HG02571 (cell line): ENCODE measurements around the gene SDR39U1.

Source experiments
- ATAC-seq: cut with Tn5 transposase; IDR thresholded peaks from one replicate; pipeline ENCODE4 v1.9.1; 2021; ENCODE audit warnings: mild to moderate bottlenecking, moderate library complexity; ENCODE audit not compliant: unreplicated experiment

SDR39U1 gene

GRCh38 chr14:24443053-24443665 lies 583 bp upstream of the SDR39U1 start:
- no peak for ATAC-seq

DNA sequence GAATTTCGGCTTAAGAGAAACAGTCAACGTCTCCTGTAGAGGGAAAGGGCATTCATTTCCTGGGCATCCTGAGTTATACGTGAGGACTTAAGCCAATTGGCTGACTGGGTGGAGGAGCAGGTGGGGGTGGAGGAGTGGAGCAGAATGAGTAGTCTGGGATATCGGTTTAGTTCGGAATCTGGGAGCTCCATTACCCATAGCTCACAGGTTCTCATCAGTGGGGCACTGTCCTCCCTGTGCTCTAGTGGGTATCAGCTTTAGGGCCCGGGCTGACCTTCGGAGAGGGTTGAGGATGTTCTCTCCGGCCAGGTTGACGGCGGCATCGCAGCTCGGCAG lies 704 bp downstream of the SDR39U1 start:
- no peak for ATAC-seq

DNA sequence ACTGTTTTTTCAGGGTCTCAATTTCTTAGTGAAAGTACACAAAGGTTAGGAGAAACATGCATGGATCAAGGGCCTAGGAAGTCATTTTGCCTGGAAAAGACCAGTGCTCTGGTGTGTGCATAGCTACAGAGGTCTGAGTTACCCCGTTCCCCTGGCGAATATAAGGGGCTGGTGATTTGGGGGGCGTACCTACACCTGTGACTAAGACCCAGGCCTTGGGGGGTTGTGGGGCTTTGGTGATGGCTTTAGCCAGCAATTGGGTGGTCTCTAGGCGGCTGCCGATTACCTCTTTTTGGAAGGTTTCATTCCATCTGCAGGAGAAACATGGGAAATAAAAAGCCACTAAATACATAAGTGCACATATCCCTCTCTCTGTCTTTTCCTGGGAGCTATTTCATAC lies 1.1 kb downstream of the SDR39U1 start:
- ATAC-seq: no peak

DNA sequence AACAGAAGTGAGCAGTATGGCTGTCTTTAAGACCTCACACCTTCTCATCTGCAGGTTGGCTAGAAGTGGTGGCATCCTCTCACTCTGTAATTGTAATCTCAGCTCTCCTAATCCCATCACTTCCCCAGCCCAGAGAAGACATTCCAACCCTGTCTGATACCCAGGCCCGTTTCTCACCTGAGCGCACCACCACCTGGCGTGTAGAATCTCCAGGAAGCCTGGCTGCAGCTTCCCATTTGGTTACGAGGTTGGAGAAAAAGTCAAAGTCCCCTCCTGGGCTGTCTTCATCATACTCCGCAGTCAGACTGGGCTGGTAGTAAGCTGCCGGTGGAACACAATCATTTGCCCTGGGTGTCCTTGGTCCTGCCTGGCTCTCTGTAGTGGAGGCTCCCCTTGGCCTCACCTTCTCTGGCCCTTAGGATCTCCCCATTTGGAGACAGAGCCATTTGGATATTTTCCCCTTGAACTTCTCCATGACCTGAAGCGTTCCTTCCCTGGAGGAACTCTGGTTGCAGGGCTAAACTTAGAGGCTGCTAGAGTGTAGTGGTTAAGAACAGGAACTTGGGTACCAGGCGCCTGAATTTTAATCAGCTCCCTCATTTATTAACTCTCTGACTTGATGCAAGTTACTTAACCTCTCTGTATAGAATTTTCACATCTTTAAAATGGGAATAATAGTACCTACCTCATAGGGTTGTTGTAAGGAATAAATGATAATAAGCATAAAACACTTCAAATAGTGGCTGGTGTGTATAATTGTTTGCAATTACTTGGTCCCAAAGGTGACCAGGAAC lies 1.8 kb downstream of the SDR39U1 start:
- no peak for ATAC-seq

DNA sequence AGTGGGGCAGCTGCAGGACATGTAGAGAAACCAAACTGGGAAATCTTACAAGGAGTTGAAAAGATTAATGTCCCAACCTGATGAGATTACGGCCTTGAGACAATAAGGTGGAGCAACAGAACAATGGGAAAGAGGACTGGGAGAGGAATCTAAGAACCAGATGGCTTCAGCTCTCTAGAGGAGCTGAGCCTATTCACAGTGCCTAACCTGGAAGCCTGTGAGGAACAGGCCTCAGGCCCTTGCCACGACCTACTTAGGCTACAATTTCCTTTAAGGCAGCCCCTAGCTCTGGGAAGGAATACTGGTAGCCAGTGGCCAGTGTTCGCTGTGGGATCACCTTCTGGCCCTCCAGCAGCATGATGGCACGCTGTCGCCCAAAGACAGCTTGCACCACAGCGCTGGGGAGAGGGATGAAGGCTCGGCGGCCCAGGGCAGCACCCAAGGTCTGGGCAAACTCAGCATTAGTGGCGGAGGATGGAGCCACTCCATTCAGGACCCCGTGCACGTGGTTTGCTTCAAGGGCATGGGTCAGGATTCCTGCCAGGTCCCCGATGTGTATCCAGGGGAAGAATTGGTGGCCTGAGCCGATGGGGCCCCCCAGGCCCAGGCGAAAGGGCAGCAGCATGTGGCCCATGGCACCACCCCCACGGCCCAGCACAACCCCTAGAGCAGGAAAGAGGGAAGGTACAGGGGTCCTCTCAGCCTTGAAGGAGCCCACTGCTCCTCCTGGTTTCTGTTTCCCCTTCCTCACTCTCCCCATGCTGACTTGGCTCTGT lies 2.6 kb downstream of the SDR39U1 start:
- ATAC-seq: no peak

- ATAC-seq: no peak
Measured at GRCh38 chr14:24439257-24439656, 3.3 kb downstream of the SDR39U1 start.

DNA sequence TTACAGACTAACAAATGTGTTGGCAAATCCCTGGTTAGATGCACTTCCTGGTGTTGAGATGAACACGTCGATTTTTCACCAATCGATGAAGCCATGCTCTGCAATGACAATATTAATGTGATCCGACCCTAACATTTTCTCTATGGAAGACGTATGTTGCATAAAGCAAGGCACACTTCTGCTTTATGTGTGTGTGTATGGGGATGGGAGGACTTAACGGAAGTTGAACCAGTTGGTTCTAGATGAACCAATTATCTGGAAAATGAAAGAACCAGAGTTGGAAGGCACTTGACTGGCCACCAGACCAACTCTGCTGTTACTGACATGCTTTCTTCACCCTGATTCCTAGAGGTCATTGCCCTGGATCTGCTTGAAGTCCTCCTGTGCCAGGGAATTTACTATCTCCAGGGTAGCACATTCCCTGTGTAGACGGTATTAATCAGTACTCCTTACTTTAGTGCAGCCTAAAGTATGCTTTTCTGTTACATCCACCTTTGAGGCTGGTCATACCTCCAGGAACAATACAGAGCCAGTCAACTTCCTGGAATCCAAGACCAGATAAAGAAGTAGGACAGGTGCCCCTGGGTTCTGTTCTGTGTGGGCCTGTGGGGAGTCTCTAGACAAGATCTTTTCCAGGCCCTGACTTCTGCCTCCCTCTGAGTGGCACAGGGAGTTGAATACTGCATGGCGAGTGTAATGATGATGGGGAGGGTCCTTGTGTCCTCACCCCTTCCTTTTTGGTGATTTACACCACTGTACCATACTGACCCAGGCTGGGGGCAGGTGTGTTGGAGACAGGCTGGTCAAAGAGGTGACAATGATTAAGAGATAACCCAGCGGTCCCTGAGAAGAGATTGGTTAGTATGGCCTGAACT lies 4.1 kb downstream of the SDR39U1 start:
- ATAC-seq: no peak

GRCh38 chr14:24437736-24438067 lies 4.9 kb downstream of the SDR39U1 start:
- ATAC-seq: no peak

DNA sequence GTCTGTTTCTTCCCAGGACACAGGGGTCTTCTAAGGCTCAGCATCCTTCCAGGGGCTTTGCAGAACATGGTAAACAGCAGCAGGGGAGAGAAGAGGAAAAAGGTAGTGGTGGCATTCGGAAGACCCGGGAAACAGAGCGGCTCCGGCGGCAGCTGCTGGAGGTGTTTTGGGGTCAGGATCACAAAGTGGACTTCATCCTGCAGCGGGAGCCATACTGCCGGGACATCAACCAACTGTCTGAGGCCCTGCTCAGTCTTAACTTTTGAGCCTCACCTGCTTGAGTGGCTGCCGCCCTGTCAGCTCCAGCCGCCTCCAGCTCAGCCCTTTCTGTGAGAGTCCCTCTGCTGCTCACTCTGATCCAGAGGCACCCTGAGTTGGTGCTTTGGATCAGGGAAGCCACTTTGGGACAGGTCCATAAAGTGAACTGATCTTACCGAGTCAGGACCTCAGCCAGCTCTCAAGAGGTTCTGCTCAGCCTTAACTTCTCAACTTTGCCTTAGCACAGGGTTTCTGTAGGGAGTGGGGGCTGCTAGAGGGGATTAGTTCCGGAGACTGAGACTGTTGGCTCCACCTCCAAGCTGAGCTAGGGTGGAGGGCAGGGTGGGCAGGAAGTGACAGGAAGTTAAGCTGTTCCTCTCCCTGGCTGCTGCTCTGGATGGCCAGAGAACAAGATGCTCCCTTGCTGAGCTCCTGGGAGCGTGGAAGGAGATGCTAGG lies 5.4 kb downstream of the SDR39U1 start:
- ATAC-seq: no peak

- no peak for ATAC-seq
Measured at GRCh38 chr14:24436355-24437019, 6.1 kb downstream of the SDR39U1 start.

DNA sequence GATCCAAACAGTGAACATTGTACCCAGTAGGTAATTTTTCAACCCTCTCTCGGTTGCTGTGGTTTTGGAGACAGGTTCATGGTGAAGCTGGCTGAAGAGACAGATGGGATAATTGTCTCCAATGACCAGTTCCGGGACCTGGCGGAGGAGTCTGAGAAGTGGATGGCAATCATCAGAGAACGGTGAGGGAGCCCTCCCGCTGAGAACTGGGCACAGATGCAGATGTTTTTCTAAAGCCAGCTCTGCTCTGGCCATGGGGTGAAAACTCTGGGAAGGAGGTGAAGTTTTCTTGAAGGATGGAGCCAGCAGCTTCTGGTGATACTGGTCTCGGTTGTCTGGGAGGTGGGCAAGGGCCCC lies 6.6 kb downstream of the SDR39U1 start:
- ATAC-seq: no peak

- no peak for ATAC-seq
Measured at GRCh38 chr14:24435192-24435810, 7.3 kb downstream of the SDR39U1 start.

- no peak for ATAC-seq
Measured at GRCh38 chr14:24434676-24435075, 7.9 kb downstream of the SDR39U1 start.

DNA sequence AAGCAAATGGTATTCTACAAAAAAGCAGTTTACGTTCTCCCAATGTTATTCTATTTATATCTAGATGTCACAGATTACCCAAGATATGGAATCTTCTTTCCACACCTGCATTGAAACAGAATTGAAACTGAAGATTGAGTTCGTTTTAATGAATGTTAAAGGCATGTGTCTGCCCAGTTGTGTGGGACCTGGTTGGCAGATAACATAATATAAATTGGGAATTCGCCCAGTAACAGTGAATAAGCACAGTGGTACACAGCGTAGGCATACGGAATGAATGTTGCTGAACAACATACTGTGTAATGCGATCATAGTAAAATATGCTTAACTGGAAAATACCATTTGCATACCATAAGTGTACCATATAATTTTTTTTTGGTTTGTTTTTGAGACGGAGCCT lies 8.5 kb downstream of the SDR39U1 start:
- no peak for ATAC-seq

DNA sequence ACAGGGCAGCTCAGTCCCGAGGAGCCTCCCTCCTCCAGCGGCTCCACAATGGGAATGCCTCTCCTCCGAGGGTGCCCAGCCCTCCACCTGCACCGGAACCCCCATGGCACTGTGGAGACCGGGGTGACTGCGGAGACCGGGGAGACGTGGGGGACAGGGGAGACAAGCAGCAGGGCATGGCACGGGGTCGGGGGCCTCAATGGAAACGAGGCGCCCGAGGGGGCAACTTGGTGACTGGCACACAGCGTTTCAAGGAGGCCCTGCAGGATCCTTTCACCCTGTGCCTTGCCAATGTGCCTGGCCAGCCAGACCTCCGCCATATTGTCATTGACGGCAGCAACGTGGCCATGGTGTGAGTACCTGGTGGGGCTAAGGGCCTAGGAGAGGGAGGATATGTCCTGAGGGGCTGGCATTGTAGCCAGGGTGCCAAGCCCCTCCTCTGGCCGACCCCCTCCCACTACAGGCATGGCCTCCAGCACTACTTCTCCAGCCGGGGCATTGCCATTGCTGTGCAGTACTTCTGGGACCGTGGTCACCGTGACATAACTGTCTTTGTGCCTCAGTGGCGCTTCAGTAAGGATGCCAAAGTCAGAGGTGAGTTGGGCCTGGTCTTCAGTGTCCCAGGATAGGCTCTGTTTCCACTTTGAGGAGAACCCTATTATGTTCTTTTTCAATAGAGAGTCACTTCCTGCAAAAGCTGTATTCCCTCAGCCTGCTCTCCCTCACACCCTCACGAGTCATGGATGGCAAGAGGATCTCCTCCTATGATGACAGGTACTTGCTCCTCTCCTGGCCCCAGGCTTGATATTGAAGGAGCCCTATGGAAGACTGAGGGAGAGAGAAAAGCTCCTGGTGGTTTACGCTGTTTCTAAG lies 10.1 kb downstream of the SDR39U1 start:
- no peak for ATAC-seq

DNA sequence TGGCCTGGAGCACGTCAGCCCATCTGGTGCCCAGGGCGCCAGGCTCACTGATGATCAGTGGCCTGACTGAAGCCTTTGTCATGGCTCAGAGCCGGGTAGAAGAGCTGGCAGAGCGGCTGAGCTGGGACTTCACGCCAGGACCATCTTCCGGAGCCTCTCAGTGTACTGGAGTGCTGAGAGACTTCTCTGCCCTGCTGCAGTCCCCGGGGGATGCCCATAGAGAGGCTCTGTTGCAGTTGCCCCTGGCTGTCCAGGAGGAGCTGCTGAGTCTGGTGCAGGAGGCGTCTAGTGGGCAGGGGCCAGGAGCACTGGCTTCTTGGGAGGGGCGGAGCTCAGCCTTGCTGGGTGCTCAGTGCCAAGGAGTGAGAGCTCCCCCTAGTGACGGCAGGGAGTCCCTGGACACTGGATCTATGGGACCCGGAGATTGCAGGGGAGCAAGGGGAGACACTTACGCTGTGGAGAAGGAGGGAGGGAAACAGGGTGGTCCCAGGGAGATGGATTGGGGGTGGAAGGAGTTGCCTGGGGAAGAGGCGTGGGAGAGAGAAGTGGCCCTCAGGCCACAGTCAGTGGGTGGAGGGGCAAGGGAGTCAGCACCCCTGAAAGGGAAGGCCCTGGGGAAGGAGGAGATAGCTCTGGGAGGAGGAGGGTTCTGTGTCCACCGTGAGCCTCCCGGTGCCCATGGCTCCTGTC lies 10.9 kb downstream of the SDR39U1 start:
- peak; percentile 40 for ATAC-seq

DNA sequence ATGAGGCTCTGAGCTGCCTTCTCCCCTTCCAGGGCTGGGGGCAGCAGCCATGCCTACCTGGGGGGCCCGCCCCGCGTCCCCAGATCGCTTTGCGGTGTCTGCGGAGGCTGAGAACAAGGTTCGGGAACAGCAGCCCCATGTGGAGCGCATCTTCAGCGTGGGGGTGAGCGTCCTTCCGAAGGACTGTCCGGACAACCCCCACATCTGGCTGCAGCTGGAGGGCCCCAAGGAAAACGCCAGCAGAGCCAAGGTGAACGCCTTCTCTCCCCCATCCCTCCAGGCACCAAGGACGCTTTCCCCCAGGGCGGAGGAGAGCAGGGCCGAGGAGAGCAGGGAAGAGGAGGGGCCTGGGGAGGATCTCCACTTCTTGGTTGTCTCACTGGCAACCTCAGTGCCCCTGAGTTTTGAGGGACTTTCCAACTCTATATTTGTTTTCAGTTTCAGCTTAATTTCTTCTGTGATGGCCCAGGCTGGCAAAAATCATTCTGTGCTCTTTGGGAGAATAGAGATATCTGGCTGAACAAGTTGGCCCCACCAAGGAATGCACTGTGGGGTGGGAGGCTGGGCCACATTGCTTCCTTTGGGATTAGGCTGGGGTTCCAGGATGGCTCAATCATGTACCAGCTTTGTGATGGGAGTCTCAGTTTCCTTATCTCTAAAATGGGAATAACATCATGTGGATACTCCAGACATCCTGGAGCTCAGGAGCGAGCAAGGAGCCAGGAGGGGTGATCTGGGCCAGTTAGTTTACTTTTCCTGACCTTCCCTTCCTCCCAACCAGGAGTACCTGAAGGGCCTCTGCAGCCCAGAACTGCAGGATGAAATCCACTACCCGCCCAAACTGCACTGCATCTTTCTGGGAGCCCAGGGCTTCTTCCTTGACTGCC lies 11.7 kb downstream of the SDR39U1 start:
- ATAC-seq: peak; percentile 47
